ENCODE measurements around the gene CFAP92.
"Not testable (repeated sequence)": the region's sequence is repeated elsewhere in the genome, so short reads cannot be mapped to it uniquely, and the experiment has no call there.

CFAP92 gene

GRCh38 chr3:128935922-128936321, 58.0 kb downstream of the CFAP92 start:
- DNase-seq (ENCODE audit: low read depth): no peak
- TF ChIP-seq, protein P1, sequence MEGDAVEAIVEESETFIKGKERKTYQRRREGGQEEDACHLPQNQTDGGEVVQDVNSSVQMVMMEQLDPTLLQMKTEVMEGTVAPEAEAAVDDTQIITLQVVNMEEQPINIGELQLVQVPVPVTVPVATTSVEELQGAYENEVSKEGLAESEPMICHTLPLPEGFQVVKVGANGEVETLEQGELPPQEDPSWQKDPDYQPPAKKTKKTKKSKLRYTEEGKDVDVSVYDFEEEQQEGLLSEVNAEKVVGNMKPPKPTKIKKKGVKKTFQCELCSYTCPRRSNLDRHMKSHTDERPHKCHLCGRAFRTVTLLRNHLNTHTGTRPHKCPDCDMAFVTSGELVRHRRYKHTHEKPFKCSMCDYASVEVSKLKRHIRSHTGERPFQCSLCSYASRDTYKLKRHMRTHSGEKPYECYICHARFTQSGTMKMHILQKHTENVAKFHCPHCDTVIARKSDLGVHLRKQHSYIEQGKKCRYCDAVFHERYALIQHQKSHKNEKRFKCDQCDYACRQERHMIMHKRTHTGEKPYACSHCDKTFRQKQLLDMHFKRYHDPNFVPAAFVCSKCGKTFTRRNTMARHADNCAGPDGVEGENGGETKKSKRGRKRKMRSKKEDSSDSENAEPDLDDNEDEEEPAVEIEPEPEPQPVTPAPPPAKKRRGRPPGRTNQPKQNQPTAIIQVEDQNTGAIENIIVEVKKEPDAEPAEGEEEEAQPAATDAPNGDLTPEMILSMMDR (IDR thresholded peaks at IDR 0.05; ENCODE audit: low read depth, low read length, missing control alignments): no peak
- no peak overlapping the region for H3K4me3 ChIP-seq (ENCODE audit: low read depth, low read length)
- in situ Hi-C loops (cut with HindIII; ENCODE audit: low sequenced_read_pairs): no loop called here

DNA sequence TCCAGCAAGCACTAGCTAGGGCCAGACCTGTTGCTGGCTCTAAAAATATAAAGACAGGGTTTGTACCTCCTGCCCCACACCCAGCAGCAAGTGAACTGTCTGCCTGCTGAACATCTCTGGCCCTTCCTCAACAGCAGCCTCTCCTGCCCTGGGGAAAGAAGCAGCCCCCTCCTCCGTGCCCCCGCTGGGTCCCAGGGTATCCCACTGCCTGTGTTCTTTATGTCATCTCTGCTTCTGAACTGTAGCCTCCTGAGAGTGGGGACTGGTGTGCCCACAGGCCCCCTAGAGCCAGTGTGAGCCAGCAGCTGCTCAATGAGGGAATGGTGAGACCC, 60.0 kb downstream of the CFAP92 start:
- no peak for DNase-seq (ENCODE audit: low read depth)
- TF ChIP-seq, protein P1 (IDR thresholded peaks at IDR 0.05; ENCODE audit: low read depth, low read length, missing control alignments): no peak
- in situ Hi-C loops (cut with HindIII; ENCODE audit: low sequenced_read_pairs): no loop called here
- H3K4me3 ChIP-seq (ENCODE audit: low read depth, low read length): no peak overlapping the region

- in situ Hi-C loops (cut with HindIII; ENCODE audit: low sequenced_read_pairs): no loop called here
- no peak overlapping the region for H3K4me3 ChIP-seq (ENCODE audit: low read depth, low read length)
- no peak for DNase-seq (ENCODE audit: low read depth)
- TF ChIP-seq, protein P1 (IDR thresholded peaks at IDR 0.05; ENCODE audit: low read depth, low read length, missing control alignments): no peak
These were observed 60.5 kb downstream of the CFAP92 start for GRCh38 chr3:128933213-128933921.

- no peak overlapping the region for H3K4me3 ChIP-seq (ENCODE audit: low read depth, low read length)
- in situ Hi-C loops (cut with HindIII; ENCODE audit: low sequenced_read_pairs): no loop called here
- TF ChIP-seq, protein P1 (IDR thresholded peaks at IDR 0.05; ENCODE audit: low read depth, low read length, missing control alignments): no peak
- DNase-seq (ENCODE audit: low read depth): no peak
These were observed 61.2 kb downstream of the CFAP92 start for GRCh38 chr3:128932516-128933212.

DNA sequence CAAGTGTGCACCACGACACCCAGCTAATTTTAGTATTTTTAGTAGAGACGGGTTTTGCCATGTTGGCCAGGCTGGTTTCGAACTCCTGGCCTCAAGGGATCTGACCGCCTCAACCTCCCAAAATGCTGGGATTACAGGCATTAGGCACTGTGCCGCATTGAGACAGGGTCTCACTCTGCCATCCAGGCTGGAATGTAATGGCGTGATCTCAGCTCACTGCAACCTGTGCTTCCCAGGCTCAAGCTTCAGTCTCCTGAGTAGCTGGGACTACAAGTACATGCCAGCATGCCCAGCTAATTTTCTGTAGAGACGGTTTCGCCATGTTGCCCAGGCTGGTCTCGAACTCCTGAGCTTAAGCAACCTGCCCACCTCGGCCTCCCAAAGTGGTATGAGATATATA, 62.8 kb downstream of the CFAP92 start:
- DNase-seq (ENCODE audit: low read depth): no peak
- H3K4me3 ChIP-seq (ENCODE audit: low read depth, low read length): no peak overlapping the region
- TF ChIP-seq, protein P1 (IDR thresholded peaks at IDR 0.05; ENCODE audit: low read depth, low read length, missing control alignments): no peak
- in situ Hi-C loops (cut with HindIII; ENCODE audit: low sequenced_read_pairs): no loop called here

DNA sequence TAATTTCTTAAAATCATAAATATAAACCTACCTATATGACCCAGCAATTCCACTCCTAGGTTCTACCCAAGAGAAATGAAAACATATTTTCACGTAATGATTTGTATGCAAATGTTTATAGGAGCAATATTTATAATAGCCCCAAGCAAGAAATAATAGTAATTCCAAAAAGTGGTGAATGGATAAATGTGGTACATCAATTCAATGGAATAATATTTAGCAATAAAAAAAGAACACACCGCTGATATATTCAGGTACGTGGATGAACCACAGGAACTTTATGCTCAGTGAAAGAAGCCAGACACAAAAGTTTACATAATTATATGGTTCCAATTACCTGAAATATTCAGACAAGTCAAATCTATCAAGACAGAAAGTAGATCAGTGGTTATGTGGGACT, 64.5 kb downstream of the CFAP92 start:
- DNase-seq (ENCODE audit: low read depth): no peak
- H3K4me3 ChIP-seq (ENCODE audit: low read depth, low read length): no peak overlapping the region
- TF ChIP-seq, protein P1 (IDR thresholded peaks at IDR 0.05; ENCODE audit: low read depth, low read length, missing control alignments): no peak
- in situ Hi-C loops (cut with HindIII; ENCODE audit: low sequenced_read_pairs): no loop called here

- DNase-seq (ENCODE audit: low read depth); in situ Hi-C loops (cut with HindIII; ENCODE audit: low sequenced_read_pairs); H3K4me3 ChIP-seq (ENCODE audit: low read depth, low read length): not testable (repeated sequence)
These were observed 69.9 kb downstream of the CFAP92 start for GRCh38 chr3:128923986-128924385.
